RKO (cell line): ENCODE data around the gene AURKAIP1.
"Not testable (repeated sequence)": the region's sequence is repeated elsewhere in the genome, so short reads cannot be mapped to it uniquely, and the experiment has no call there.

Source experiments
- DNase-seq: peaks from one replicate; pipeline ENCODE4 v3.0.0-alpha.2; 2016; ENCODE audit warnings: low spot score

The AURKAIP1 gene

DNA sequence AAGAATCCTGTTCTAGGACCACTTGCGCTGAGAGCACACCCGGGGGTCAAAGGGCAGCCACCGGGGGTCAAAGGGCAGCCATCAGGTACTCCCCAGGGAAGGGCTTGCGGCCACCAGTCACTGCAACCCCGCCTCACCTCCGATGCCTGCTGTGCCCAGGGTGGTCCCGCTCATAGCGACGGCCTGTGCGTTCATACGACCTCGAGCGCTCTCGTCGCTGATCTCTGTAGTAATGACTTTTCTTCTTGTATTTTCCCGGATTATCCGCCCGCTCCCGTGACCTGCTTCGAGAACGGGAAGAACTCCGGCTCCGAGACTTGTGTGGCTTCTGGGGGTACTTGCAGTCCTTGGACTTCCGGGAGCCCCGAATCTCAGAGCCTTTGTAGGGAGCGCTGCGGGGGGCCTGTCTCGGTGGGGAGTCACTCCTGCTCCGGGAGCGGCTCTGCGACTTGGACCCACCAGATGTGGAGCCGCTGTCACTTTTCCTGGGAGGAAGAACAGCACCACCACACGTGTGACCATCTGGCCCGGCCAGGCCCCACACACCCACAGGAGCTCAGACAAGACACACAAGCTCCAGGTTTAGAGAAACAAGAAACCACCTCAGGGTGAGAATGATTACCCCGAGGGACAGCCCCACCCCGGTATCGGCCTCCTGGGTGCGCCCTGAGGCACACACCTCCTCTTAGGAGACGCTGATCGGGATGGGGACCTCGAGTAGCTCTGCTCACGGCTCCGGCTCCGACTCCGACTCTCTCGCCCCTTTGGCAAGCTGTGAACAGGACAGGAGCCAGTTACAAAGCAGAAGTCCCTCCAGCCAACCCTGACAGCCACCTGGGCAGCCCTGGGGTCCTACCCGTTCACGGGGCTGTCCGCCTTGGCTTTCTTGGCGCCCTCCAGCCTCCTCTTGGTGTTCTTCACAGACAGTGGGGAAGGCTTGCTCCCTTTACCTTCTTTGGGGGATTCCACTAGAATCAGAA is 12.4 kb upstream of the AURKAIP1 start:
- no peak for DNase-seq

- no peak for DNase-seq
These were observed 10.9 kb upstream of the AURKAIP1 start for GRCh38 chr1:1385931-1386330.

GRCh38 chr1:1385339-1385738 is 10.3 kb upstream of the AURKAIP1 start:
- not testable (repeated sequence) for DNase-seq

DNA sequence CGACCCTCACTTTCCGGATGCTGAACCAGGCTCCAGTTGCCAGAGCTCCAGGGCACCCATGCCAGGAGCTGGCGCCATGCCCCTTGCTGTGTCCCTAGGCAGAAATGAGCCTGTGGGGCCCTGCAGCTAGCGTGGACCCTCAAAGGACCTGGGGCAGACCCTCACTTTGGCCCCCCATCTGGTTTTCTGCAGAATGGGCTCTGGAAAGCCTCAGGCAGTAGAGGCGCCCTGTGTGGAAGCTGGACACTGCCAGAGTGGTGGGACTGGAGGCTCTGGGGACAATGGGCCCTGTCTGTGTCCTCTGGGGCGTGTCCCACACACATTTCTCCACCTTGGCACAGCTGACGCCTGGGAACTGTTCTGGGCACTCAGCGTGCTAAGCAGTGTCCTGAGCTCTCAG is 6.3 kb upstream of the AURKAIP1 start:
- no peak for DNase-seq

- DNase-seq = no peak
These were observed 5.9 kb upstream of the AURKAIP1 start for GRCh38 chr1:1380860-1381259.

DNA sequence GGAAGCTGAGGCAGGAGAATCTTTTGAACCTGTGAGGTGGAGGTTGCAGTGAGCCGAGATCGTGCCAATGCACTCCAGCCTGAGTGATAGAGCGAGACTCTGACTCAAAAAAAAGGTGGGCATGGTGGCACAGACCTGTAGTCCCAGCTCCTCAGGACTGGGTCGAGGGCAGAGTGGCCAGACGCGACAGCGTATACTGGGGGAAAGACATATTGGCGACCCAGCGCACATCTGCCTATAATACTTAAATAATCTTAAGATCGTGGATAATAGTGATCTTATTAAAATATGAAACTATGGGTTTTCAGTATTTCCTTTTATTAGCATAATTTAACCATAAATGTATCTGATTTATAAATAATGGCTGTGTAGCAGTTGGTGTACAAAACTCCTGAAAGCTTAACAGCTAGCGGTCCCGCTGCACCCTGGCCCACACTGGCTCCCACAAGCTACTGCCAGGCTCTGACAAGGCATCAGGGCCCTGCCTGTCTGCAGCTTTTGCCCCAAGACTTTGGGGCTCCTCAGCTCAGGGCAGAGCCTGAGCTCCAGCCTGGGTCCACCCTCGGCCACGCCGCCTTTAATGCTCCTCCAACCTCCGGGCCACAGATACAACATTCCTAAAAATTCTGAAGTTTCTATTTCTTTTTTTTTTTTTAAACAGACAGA is 2.7 kb upstream of the AURKAIP1 start:
- DNase-seq = no peak

- DNase-seq = no peak
These were observed 1.7 kb upstream of the AURKAIP1 start for GRCh38 chr1:1376551-1377226.

DNA sequence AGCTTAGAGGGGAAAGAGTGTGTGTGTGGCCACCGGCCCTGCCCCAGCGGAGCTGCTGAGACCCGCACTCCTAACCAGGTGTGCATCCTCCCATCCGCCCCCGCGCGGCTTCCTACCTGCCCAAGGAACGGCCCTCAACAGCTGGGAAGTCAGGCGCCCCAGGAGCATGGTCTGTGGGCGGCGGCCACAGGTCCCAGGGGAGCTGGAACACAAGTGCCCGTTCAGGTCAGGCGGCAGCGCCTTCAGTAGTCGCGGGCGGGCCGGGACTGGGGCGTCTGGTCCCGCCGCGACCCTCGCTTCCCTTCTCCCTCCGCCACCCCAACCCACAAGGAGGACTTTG is 448 bp downstream of the AURKAIP1 start:
- no peak for DNase-seq

DNA sequence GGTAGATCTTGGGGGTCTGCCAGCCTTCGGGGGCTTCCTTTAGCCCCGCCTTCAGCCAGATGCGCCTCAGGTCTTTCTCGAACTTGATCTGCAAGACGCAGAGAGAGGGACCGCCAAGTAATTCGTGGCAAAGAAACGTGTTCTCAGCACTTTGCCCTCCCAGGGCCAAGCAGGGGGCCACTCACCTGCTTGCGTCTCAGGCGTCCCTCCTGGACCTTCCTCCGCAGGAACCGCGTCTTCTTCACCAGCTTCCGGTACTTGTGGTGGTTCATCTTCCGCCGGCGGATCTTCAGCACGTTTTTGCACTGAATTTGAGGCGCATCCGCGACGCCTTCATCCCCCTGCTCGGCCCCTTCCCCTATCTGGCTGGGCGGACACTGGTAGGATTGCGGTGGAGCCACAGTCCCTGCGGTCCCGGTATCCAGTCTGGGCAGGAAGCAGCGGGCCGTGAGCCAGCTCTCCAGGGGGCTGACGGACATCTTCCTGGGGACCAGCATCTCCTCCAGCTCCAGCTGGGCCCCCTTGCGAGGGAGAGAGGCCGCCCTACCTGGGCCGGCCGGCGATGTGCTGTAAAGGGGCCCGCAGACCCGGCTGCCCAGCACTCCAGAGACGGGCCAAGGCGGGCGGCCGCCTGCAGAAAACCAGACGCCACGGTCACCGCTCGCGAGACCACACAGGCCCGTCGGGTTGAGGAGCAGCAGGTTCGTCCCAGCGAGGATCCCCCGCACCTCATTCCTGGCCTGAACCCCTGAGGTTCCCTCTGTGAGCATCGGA is 1.0 kb downstream of the AURKAIP1 start:
- DNase-seq = peak; percentile 34

DNA sequence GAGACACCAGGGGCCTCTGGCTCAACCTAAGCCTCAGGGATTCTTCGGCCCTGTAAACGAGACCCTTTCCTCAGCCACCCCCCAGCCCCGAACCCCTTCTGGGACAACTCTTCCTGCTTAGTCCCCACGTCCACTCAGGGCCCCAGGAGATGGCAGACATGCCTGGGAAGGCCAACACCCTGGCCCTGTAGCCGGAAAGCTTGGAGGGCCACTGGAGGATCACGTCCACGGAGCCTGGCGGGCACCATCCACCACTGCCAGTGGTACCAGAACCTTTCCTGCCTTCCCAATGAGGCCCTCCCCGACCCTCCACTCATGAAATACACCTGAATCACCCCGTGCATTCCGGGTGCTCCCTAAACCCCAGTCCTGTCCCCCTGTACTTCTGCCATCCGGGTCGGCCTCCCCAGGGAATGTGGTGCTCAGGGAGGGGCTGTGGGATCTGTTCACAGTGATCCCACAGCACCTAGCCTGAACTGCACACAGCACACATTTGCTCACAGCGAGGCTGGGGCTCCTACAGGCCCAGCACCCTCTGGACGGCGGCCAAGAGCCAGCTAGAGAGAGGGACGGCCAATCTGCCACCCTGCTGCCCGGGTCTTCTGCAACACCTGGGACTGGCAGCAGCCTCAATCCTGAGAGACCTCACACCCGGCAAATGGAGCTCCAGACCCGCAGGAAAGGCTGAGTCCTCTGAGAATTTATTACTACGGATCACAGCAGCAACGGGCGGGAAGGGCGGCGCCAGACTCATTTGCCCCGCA is 1.8 kb downstream of the AURKAIP1 start:
- no peak for DNase-seq

DNA sequence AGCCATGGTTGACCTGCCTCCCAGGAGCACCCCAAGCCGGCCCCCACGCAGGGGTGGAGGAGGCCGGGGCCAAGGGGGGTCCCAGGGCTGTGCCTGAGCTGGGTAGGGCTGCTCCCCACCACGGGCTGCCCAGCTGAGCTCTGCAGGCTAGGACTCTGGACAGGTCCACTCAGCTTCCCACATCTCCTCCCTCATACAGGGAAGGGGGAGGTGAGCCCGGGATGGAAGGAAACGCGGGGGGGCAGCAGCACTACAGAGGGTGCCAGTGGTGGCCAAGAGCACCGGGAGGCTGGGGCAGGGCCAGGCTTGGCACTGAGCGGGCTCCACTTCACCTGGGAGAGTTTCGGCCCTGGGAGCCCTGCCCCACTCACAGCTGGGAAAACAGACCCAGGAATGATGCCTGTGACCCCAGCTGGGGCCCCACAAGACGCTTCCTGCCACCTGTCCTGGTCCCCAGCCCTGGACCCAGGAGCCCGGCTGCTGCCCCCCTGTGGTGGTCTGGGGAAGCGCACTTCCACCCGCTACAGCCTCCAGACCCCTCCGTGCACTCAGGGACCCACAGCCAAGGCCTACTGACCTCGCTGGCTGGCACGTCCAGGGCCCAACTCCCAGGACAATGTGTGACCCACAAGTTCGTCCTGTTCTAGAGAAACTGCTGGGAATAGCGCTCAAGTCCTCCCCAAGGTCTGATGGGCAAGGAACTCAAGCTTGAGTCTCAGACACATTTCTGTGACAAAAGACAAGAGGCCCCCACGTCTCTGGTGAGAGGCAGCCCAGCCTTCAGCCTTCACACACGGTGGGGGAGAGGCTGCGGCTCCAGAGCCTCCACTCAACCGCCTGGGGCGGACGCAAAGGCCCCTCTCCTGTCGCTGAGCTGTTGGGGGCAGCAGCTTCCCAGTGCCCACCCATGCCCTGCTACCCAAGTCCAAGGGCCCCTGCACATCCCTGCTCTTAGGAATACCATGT is 3.0 kb downstream of the AURKAIP1 start:
- DNase-seq = peak; percentile 35

- DNase-seq = no peak
These were observed 3.7 kb downstream of the AURKAIP1 start for GRCh38 chr1:1371364-1371745.

GRCh38 chr1:1370771-1371300 is 4.2 kb downstream of the AURKAIP1 start:
- no peak for DNase-seq

- DNase-seq = not testable (repeated sequence)
These were observed 4.9 kb downstream of the AURKAIP1 start for GRCh38 chr1:1370094-1370493.

DNA sequence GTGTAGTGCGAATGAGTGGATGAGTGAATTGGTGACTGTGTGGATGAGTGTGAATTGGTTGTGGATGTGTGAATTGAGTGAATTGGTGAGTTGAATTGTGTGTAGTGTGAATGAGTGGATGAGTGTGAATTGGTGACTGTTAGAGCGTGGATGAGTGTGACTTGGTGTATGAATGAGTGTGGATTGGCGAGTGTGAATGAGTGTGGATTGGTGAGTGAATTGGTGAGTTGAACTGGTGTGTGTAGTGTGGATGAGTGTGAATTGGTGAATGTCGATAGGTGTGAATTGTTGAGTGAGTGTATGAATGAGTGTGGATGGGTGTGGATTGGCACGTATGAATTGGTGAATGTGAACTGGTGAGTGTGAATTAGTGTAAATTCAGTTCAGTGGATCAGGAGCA is 7.7 kb downstream of the AURKAIP1 start:
- DNase-seq = no peak

- no peak for DNase-seq
These were observed 8.3 kb downstream of the AURKAIP1 start for GRCh38 chr1:1366699-1367066.

DNA sequence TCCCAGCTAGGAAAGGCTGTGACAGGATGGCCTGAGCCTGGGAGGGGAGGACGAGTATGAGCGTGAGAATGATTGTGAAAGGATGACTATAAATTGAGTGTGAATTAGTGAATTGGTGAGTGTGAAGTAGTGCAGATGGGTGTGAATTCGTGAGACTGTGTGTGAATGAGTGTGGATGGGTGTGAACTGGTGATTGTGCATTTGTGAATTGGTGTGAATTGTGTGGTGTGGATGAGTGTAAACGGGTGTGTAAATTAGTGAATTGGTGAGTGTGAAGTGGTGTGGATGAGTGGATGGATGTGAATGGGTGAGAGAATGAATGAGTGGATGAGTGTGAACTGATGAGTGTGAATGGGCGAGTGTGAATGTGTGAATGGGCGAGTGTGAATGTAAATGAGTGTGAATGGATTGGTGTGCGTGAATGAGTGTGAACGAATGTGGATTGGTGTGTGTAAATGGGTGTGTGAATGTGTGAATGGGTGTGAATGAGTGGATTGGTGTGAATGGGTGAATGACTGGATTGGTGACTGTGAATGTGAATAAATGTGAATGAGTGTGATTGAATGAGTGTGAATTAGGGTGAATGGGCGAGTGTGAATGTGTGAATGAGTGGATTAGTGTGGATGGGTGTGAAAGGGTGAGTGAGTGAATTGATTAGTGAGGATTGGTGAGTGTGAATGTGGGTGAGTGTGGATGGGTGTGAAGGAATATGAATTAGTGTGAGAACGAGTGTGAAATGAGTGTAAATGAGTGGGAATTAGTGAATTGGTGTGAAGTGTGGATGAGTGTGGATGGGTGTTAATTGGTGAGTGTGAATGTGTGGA is 8.9 kb downstream of the AURKAIP1 start:
- no peak for DNase-seq

DNA sequence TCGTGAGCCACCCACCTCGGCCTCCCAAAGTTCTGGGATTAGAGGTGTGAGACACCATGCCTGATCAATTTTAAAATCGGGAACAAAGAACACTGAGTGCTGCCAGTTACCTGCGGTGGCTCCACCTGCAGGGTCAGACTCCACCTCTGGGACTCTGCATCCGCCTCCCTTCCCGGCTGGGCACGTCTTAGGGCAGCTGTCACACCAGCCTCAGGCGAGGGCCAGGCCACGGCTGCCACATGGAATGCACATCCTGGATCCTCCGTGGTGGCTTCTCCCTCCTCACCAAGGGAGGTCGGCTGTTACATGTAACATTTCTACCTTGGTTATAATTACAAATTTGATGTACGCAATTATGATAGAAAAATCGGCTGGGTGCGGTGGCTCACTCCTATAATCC is 10.7 kb downstream of the AURKAIP1 start:
- DNase-seq = no peak

DNA sequence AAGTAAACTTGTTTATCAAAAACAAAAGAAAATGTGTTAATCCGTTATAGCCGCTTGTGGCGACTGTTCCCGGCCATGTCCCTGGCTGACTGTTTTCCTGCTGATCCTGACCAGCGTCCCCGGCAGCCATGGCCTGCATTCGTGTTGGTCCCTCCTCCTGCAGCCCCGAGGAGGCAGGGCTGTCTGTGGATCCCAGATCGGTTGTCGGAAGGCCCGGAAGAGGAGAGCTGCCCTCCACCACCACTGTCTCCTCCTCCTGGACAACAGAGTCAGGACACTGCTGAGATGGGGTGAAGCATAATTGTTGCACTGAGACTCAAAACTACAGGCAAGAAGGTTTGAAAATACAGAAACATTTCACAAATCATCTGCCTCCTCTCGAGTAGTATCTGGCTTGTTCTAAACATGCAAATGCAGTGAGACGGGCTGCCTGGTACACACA is 13.0 kb downstream of the AURKAIP1 start:
- no peak for DNase-seq
